ENCODE measurements around the gene SIX3. TPM values are rescaled to one million over a fixed set of nuclear protein-coding genes. Genes with fewer than 3 reads are reported as not detected.

Gene SIX3
- polyA plus RNA-seq, 2 of the 4 experiments (the other 2 are of a cell fraction) = 0.22 to 0.59 TPM

GRCh38 chr2:44969936-44970335, 28.4 kb downstream of the SIX3 start:
- no peak for TF ChIP-seq ATOH8 (CRISPR knock-in tag; IDR thresholded peaks at IDR 0.05; ENCODE audit: low read depth)
- no peak for TF ChIP-seq MAZ (IDR thresholded peaks at IDR 0.05; ENCODE audit: borderline replicate concordance, low read depth, low read length)
- TF ChIP-seq, protein P1, sequence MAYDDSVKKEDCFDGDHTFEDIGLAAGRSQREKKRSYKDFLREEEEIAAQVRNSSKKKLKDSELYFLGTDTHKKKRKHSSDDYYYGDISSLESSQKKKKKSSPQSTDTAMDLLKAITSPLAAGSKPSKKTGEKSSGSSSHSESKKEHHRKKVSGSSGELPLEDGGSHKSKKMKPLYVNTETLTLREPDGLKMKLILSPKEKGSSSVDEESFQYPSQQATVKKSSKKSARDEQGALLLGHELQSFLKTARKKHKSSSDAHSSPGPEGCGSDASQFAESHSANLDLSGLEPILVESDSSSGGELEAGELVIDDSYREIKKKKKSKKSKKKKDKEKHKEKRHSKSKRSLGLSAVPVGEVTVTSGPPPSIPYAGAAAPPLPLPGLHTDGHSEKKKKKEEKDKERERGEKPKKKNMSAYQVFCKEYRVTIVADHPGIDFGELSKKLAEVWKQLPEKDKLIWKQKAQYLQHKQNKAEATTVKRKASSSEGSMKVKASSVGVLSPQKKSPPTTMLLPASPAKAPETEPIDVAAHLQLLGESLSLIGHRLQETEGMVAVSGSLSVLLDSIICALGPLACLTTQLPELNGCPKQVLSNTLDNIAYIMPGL (CRISPR knock-in tag; IDR thresholded peaks at IDR 0.05; ENCODE audit: borderline replicate concordance) = no peak
- no peak for TF ChIP-seq BCL3 (IDR thresholded peaks at IDR 0.05)
- no peak for TF ChIP-seq KDM5A (IDR thresholded peaks at IDR 0.05)
- no peak for TF ChIP-seq RARB (CRISPR knock-in tag; IDR thresholded peaks at IDR 0.05)
- TF ChIP-seq HOXB5 (CRISPR knock-in tag; IDR thresholded peaks at IDR 0.05) = no peak
- no peak for TF ChIP-seq CEBPB (IDR thresholded peaks at IDR 0.05)
- peaks cover 8% of the 10 kb centered on the region; the same call in 1 of the 3 replicates for H3K4me1 ChIP-seq
- ATAC-seq (no peak), FAIRE-seq (no peak), DNase-seq (ENCODE audit: low read depth in 1 of 2, low spot score in 1 of 2) (no peak)
- H3K4me3 ChIP-seq = no peak overlapping the region
- ChIA-PET CTCF (interaction anchor here (0.6 to 9.0 kb wide), 11 partner anchors 11 to 703 kb away, joined by 3 to 110 read pairs (median 7); no protein-coding TSS in a partner anchor), POLR2A (no interaction called here)
- H3K27ac ChIP-seq = no peak overlapping the region; a peak in 1 of 6 replicates
- no peak overlapping the region for H3K4me2 ChIP-seq
- H3K9me3 ChIP-seq = no peaks in the 10 kb centered on the region
- WGBS (ENCODE audit: missing lambda C conversion rate) = 91% methylated on average over 4 of the region's 4 CpGs

DNA sequence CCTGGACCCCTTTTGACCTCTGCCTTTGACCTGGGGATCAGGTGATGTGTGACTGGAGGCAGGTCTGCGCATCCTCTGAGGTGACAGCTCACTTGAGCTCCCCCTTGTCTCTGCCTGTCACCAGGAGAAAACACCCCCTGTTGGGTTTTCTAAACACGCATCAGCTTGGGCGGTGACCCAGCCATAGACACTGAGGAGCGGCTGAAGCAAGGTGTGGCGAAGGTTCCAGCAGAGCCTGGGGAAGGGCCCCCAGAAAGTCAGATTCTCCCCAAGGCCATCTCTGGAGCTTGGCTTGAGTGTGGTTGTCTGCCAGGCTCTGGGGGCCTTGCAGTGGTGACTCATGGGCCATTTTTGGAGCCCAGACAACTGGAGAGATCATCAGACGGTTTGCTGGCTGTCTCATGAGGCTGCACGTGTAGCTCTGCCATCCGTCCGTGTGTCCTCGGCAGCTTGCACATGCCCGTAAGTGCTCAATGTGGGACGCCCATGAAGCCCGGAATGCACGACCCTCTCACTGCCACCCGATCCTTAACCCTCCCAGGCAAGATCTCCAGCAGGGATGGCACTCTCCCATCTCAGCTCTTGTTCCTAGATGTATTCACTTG, 29.4 kb downstream of the SIX3 start:
- Histone ChIP-seq H3K4me2 (no peak overlapping the region), H3K4me3 (no peak overlapping the region), H3K9me3 (no peaks in the 10 kb centered on the region), H3K4me1 (peaks cover 8% of the 10 kb centered on the region; the same call in 1 of the 3 replicates), H3K27ac (peak overlapping the region in 1 of 2 experiments; percentile 36; a peak in 1 of 6 replicates)
- peak in 1 of 2 experiments; percentile 38 for DNase-seq (ENCODE audit: low read depth in 1 of 2, low spot score in 1 of 2)
- no peak for FAIRE-seq
- POLR2A ChIA-PET = no interaction called here
- CTCF ChIA-PET = interaction anchor here (1.6 to 9.0 kb wide), 8 partner anchors 12 to 579 kb away, joined by 6 to 110 read pairs (median 16); no protein-coding TSS in a partner anchor
- no peak; a peak in 1 of 6 replicates for ATAC-seq
- TF ChIP-seq CHD4 (IDR thresholded peaks at IDR 0.05; ENCODE audit: borderline replicate concordance) (no peak), HDAC2 (IDR thresholded peaks at IDR 0.05) (no peak), NR3C1 (IDR thresholded peaks at IDR 0.05) (no peak), ZC3H11A (IDR thresholded peaks at IDR 0.05) (no peak), RAD21 (conservative IDR thresholded peaks at IDR 0.05 in 1 of 2, IDR thresholded peaks at IDR 0.05 in 1 of 2) (no peak), ATOH8 (CRISPR knock-in tag; IDR thresholded peaks at IDR 0.05; ENCODE audit: low read depth) (no peak), NPAS2 (CRISPR knock-in tag; IDR thresholded peaks at IDR 0.05; ENCODE audit: borderline replicate concordance) (no peak), RFX5 (IDR thresholded peaks at IDR 0.05) (no peak), ESRRA (IDR thresholded peaks at IDR 0.05; ENCODE audit: borderline replicate concordance, low read length) (no peak), BCL3 (IDR thresholded peaks at IDR 0.05) (no peak), EHF (CRISPR knock-in tag; IDR thresholded peaks at IDR 0.05) (no peak), CBX8 (IDR thresholded peaks at IDR 0.05) (no peak), MAZ (IDR thresholded peaks at IDR 0.05; ENCODE audit: borderline replicate concordance, low read depth, low read length) (no peak)
- TF ChIP-seq, protein P2, sequence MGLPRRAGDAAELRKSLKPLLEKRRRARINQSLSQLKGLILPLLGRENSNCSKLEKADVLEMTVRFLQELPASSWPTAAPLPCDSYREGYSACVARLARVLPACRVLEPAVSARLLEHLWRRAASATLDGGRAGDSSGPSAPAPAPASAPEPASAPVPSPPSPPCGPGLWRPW (IDR thresholded peaks at IDR 0.05) = no peak
- WGBS (ENCODE audit: missing lambda C conversion rate) = 71% methylated on average over 15 of the region's 15 CpGs
